GM12865 (cell line): ENCODE results near the gene IL17RB.

ENCODE experiments used
- DNase-seq: peaks from one replicate; pipeline ENCODE4 v3.0.0; 2010; ENCODE audit warnings: low read depth
- H3K4me3 ChIP-seq: 2 replicates; pipeline ENCODE4 v1.5.1; 2011; ENCODE audit warnings: mild to moderate bottlenecking, low read depth, low read length, control low read depth
- CTCF ChIP-seq: IDR thresholded peaks from 2 replicates; pipeline ENCODE4 v1.5.1; 2011; ENCODE audit warnings: low read length, control low read depth, low read depth, inconsistent platforms; ENCODE audit not compliant: insufficient read depth; ENCODE audit errors: missing control alignments

The IL17RB gene

GRCh38 chr3:53846134-53846850 is at the start of gene IL17RB, which contains the start of gene CHDH:
IL17RB (plus strand) TSS chr3:53846568; CDS start chr3:53846589, 21 bp downstream.
CHDH (minus strand) TSS chr3:53846419; CDS start chr3:53824008, 22,411 bp downstream.
- peak within 1 kb of the TSS; percentile 56 for H3K4me3 ChIP-seq
- TF ChIP-seq CTCF: no peak
- DNase-seq: peak; percentile 71

- no peak overlapping the region for H3K4me3 ChIP-seq
- no peak for TF ChIP-seq CTCF
- DNase-seq: no peak
Measured at GRCh38 chr3:53798144-53798543, 48.2 kb upstream of the IL17RB start.

GRCh38 chr3:53799338-53799865 is 47.0 kb upstream of the IL17RB start:
- DNase-seq: no peak
- H3K4me3 ChIP-seq: no peak overlapping the region
- no peak for TF ChIP-seq CTCF

GRCh38 chr3:53800041-53800906 is 46.1 kb upstream of the IL17RB start:
- no peak for TF ChIP-seq CTCF
- DNase-seq: no peak
- H3K4me3 ChIP-seq: no peak overlapping the region

GRCh38 chr3:53801319-53801718 is 45.0 kb upstream of the IL17RB start:
- TF ChIP-seq CTCF: no peak
- DNase-seq: no peak
- H3K4me3 ChIP-seq: no peak overlapping the region

GRCh38 chr3:53802256-53802880 is 44.0 kb upstream of the IL17RB start:
- TF ChIP-seq CTCF: no peak
- H3K4me3 ChIP-seq: no peak overlapping the region
- DNase-seq: no peak
